Medulla oblongata (tissue), 1 donor: ENCODE measurements around the gene SLC9A2.

Experiments
- DNase-seq: peaks from one replicate; pipeline ENCODE4 v3.0.0-alpha.2; 2015; ENCODE audit errors: extremely low spot score

Gene SLC9A2

DNA sequence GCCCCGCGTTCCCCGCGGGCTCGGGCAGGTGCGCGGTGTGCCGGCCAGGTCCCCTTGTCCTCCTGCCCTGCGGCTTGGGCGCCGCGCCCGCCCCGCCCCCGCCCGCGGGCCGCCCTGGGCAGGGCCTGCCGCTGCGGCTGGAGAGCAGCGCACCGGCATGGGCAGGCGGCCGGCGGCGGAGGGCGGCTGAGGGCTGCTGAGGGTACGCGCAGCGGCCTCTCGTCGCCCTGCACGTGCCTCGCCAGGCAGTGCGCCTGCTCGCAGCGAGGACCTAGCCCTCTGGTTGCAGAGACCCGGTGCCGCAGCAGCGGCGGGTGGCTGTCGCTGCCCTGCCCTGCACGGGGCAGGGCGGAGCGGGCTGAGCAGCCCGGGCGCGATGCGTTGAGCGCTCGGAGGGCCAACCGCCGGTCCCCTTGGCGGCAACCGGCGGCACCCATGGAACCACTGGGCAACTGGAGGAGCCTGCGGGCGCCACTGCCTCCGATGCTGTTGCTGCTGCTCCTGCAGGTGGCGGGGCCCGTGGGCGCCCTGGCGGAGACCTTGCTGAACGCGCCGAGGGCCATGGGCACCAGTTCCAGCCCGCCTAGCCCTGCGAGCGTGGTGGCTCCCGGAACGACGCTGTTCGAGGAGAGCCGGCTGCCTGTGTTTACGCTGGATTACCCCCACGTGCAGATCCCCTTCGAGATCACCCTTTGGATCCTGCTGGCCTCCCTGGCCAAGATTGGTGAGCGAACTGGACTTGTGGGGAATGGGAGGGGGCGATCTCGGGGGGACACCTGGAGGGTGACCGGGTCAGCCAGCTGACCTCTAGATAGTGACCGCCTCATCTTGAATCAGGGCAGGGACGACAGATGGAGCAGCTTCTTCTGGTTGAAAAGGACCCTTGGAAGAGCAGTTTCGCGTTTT is at the start of gene SLC9A2:
TSS of gene SLC9A2 (plus strand) at position 140 of the 906 bp plus-strand sequence. CDS start at position 436, 296 bp downstream.
- DNase-seq = no peak

DNA sequence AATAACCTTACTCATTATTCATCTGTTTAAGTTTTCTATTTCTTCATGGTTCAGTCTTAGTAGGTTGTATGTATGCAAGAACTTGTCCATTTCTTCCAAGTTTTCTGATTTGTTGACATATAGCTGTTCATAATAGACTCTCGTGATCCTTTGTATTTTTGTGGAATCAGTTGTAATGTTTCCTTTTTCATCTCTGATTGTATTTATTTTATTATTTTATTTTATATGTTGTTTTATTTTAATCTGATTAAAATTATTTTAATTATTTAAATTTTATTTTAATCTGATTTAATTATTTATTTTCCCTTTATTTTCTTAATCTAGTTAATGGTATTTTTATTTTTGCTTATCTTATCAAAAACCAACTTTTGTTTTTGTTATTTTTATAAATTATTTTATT is 43.5 kb upstream of the SLC9A2 start:
- DNase-seq = no peak

GRCh38 chr2:102578376-102578775 is 41.0 kb upstream of the SLC9A2 start:
- DNase-seq = no peak

- DNase-seq = peak; percentile 6
Observed at GRCh38 chr2:102581911-102582310, 37.4 kb upstream of the SLC9A2 start.

DNA sequence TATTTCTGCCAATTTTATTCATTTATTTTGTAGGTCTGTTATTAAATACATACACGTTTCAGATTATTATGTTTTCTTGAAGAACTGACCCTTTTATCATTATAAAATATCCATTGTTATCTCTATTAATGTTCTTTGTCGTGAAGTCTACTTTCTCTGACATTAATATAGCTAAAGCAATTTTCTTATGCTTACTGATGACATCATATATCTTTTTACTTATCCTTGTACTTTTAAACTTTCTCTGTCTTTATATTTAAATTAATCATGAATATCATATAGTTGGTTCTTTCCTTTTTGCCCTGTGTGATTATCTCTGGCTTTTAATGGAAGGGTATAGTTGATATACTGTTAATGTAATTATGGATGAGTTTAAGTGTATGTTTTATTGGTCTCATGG is 36.5 kb upstream of the SLC9A2 start:
- DNase-seq = no peak

DNA sequence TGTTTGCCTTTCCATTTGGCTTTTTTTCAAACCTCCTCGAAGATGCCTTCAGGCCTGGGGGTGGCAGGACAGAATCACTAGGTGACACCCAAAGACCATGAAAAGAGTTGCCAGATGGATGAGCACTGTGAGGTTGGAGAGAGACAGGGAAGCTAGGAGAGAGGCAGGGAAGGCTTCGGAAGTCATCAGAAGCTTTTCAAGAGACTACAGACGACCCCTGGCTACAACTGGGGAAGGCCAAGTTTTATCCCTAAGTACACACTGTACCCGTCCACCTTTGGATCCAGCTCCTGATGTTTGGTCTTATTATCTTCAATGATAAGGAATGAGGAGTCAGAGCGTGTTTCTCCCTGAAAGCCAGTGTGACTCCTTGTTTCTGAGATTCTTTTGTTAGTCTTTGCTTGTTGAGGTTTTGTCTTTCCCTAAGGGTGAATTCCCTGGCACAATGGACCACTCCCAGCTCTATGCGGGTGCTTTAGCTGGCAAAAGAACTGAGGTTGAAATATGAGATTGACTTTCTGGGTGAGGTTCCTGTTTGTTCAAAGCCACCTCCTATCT is 33.4 kb upstream of the SLC9A2 start:
- DNase-seq = no peak

DNA sequence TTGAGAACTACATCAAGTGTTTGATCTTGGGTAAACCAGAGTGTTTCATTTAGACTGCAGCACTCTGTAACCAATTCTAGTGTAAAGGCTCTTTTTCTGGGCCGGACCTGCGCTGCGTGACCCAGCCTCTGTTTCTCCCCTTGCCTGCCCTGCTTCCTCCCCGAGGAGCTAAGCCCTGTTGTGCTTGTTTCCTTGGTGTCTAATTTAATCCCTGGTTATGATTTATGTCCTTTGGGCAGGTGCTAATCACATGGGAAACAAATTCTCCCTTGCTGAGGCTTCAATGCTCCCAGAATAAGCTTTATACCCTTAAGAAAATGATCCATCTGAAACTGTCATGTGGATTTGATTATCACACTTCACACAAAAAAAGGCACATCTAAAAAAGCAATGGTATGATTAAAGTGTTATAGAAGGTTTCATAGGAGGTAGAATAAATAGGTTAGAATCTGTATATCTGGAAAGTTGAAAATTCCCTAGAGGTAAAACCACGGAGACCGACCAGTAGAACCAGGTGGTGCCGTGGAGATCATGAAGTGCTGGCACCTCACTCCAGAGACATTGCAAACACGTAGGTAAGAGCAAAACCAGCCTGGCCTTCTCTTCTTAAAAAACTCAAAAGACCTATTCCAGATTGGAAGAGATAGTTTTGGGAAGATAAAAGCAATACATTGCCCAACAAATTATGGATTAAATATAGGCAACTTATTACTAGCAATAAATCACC is 31.0 kb upstream of the SLC9A2 start:
- no peak for DNase-seq

GRCh38 chr2:102589444-102589843 is 29.9 kb upstream of the SLC9A2 start:
- DNase-seq = no peak

- DNase-seq = no peak
Observed at GRCh38 chr2:102591491-102592045, 27.8 kb upstream of the SLC9A2 start.

DNA sequence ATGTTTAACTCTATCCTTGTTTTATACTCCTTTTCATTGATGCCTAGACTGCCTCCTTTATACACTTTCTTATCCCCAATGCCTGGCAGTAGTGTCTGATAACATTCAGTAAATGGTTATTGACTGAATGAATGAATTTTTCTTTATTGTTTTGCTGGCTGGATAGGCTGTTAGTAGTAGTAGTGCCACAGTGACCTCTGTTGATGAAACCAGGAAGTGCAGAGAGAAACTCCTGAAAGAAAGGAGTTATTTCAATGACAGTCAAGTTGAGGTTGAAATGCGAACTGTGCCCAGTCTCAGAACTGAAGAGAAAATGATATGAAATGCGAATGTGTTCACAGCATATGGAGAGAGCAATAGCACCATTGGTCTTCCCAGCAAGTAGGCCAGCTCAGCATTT is 26.8 kb upstream of the SLC9A2 start:
- DNase-seq = no peak

- DNase-seq = no peak
Observed at GRCh38 chr2:102593516-102593915, 25.8 kb upstream of the SLC9A2 start.

DNA sequence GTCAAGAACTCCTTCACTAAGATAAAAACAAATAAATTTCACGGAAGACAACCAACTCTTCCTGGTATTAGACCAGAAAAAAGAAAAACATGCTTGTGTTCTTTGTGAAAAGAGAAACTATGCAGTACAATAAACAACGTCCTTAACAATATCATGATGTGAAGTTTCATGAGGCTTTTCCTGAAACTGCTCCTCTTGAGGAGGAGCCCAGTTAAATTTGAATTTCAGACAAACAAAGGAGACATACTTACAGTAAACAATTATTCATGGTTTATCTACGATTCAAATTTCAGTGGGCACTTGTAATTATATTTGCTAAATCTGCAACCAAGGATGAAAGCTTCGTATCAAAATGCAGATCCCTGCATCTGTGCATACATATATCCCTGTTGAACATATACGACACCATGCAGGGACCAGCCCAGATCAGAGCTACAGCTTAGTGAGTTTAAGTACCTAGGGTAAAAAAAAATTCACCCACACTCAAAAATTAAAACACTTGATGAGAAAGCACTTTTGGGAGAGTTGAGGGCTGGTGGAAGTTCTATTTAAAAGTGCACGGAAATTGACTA is 24.8 kb upstream of the SLC9A2 start:
- no peak for DNase-seq

DNA sequence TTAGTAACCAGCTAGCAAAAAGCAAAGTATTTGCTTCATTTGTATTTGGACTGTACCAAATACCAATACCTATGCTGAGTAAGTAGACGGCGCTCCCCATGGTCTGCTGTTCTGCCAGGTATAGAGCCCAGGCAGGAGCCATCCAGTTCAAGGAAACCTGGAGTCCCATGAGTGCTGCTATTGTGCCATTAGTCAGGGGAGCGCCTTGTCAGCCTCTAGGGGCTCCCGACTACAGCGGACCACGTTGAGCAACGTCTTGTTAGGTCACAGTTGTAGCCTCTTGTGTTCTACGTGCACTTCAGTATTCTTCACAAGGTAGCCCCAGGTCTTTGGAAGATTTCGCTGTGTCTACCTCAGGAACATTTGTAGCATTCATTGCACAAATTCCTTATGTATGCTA is 21.6 kb upstream of the SLC9A2 start:
- DNase-seq = no peak

GRCh38 chr2:102599486-102599885 is 19.9 kb upstream of the SLC9A2 start:
- no peak for DNase-seq

- DNase-seq = no peak
Observed at GRCh38 chr2:102601730-102602129, 17.6 kb upstream of the SLC9A2 start.

DNA sequence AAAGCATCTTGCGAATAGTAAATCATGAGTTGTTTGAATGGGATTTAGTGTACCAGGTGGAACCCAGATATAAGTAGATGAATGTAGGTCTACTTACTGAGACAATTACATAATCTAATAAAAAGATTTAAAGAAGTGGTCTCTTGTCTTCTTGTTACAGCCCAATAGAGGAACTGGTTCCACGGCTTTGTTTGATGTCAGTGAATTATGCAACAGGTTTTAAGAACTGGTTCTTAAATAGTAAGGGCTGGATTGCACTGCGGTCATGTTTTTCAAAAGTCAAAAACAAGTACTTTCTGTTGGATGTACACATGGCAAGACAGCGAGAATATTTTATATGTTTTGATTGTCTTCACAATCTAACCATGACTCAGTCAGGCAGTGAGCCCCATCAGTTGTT is 15.4 kb upstream of the SLC9A2 start:
- DNase-seq = peak; percentile 24

DNA sequence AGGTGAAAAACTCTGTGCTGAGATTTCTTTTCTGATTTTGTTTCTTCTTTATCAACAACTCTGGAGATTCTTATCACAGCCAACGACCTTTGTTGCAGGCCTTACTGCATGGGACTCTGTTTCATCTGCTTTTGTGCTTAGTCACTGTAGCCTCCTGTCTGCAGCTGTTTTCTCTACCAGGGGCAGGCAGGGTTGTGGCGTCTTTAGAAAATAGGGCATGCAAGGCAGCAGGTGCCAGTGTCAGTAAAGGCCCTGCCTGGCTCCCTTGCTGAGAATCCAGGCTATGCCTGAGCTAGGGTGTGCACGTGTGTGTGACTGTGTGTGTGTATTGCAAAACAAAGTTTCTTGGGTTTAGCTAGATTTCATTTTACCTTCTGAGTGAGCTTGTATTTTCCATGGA is 14.6 kb upstream of the SLC9A2 start:
- no peak for DNase-seq

DNA sequence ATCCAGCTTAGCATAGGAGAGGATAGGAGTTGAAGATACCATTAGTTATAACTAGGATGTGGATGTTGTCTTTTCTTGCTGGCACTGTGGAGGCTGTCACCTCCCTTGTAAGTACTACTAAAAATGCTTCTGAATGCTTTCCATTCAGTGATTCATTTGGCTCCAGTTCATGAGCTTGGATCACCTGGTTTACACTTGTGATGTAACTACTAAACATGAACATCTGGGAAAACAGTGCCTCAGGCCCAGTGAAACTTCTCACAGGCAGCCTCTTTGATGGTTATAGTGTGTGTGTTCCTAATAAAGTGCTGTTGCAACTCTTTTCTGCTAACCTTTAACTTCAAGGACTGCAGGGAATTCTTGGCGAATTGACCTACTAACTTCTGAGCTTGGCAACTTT is 13.0 kb upstream of the SLC9A2 start:
- DNase-seq = no peak

DNA sequence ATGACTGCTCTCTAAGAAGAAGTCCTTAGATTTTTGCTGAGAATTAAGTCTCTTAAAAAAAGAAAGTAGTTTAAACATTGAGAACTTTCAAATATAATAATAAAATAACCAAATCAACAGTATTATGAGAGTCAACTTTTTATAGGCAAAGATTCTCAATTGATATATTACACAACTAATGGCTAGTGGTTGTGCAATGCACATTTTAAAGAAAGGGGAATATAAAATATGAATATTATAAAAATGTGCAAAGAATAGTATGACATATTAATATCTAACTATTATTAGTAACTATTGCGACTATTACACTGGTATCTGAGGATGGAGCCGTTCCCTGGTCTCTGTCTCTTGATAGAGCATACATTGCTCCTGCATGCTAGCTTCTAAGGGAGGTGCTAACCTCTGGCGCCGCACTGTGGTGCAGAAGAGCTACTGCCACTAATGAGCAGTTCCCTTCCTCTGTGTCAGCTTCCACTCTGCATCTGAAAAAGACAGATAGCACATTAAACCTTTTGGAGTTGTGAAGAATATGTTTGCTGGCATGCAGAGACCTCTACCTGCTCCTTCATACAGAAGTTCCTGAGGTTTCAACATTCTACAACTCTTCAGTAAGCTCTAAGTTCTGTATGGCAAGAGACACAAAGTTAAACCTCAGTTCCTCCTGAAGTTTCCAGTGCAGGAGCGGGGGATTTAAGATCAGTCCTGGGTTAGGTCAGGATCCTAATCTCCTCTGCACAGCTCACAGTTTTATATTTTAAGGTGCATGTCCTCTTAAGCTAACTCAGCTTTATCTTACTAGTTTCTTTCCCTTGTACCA is 3.5 kb upstream of the SLC9A2 start:
- peak; percentile 73 for DNase-seq

- no peak for DNase-seq
Observed at GRCh38 chr2:102618452-102619413, 620 bp upstream of the SLC9A2 start.
